IPS-11a (cell line): Measurements from ENCODE around the gene SEMA3G.

Experiments used
- H3K4me3 ChIP-seq: one replicate; pipeline ENCODE4 v1.5.1; 2013; ENCODE audit warnings: low read depth, low read length, control low read depth

Gene SEMA3G

DNA sequence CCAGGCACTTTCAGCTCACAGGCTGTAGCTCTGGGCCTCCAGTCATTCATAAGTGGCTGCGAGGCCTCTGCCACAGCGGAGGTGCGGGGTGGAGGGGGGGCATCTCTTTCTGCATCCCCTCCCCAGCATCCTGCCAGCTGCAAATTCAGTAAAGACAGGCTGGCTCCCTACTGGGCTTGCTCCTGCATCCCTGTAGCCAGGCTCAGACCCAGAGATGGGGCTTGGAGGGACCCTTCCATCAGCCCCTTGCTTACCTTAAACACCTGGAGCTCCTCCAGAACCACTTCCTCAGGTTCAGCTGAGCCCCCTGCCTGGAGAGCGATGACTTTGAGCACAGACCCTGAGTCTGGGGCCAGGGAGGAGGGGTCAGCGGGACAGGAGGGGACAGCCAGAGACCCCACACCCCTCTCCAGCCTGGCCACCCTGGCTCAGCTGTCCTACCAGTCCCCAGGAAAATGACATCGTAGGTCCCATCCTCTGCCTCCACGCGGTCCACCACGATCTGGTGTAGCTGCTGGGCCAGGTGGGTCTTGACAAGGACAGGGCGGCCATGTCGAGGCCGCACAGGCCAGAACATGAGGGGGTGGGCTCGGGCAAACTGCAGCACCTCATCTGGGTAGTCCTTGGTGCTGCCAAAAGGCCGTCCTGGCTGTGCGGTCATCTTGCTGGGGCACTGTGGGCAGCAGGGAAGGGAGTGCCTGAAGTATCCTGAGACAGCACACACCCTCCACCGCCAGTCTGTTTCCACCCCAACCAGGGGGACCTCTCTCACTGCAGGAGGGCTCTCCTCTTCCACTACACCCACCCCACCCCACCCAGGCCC is 5.3 kb downstream of the SEMA3G start:
- H3K4me3 ChIP-seq: no peak overlapping the region

DNA sequence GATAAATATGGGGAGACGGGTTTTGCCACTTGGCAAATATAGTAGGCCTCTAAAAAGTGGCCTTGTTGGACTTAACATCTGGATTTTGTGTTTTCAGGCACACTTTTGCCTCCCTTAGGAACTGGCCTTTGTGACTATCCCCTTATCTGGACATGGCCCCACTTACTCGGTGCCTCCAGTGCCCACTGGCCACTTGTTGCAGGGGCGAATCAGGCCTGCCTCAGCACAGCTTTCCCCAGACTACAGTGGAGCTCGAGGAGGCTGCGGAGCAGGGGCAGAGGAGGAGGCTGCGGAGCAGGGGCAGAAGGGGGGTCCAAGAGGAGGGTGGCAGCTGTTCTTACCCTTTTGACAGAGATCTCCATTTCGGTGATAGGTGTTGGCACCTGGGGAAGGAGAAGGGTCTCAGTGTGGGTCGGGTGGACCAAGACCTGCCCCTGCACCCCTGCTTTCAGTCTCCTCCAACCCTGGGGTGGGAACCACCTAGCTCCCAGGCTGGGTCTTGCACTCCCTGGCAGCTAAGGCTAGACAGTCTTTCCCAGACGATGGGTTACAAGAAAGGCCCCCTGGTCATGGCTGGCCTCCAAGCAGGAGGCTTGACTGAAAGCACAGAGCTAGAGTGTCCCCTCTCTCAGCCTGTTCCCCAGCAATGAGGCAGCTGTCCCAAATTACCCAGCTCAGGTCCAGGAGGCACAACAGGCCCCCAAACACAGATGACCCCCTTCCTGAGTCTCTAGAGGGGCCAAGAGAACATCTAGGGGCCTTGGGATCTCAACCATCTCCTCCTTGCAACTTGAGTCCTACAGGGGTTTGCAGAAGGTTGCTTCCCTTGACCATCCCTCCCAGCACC is 6.1 kb downstream of the SEMA3G start:
- H3K4me3 ChIP-seq: no peak overlapping the region

DNA sequence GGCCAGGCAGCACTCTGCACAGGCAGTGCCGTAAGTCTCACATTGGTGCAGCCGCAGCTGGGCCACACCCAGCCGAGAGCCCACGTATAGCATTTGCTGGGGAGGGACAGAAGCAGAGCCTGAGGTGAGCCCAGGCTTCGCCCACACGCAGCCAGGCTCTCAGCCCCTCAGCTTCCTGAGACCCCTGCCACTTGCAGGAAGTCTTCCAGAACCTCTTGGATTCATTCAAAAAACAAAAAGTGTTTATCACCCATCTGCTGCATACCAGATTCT is 6.9 kb downstream of the SEMA3G start:
- H3K4me3 ChIP-seq: no peak overlapping the region

DNA sequence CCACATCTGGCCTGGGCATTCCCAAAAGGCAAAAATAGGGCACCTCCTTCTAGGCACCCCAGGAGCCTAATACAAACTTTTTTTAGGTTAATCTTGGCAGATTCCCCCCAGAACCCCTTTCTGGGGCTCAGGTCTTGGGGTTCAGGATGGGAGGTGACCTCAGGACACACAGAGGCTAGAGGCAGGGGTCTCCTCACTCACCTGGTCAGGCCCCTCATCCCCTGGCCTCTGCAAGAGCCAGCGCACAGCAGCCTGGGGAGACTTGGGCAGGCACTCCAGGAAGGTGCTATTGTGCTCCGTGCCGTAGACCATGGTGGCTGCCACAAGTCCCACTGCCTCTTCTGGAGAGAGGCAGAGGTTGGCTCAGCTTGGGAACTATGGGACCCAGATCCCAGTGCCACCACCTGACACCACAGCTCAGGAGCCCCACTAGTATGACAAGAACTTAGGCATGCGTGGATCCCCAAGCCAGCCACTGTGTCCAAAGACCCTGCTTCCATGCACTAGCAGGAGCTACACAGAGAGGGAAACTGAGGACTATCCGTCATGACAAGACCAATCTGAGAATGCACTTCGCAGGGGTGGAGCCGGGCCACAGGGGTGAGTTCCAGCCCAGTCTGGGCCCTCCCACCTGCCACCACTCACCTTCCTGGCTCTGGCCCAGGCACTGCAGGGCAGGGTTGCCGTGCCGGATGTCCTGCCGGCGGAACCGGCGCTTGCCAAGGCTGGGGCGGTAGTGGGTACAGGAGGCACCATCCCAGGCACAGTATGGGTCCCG is 7.4 kb downstream of the SEMA3G start:
- no peak overlapping the region for H3K4me3 ChIP-seq

DNA sequence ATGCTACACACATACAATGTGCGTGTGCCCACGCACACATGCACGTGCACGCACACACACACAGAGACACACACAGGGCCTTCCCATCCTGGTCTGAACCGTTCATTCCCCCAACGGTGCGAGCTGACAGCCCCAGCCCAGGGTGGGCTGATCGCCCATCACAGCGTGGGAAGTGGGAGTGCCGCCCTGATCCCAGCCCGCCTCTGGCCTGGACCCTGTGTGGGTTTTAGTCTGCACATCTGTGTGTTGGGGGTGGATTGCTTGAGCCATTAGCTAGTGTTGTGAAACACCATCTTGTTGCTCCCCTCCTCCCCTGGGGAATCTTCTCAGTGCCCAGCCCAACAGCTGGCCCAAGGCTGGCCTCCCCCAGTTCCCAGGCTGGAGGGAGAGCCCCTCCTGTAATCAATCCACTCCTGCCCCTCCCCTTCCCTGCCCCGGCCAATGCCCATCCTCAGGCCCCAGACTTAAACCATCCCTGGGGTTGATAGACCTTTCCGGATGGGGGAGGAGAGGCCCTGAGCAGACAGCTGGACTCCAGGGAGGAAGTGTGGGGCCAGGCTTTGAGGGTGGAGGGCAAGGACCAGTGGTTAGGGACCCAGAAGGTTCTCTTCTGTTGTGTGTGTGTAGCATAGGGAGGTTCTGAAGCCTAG is 8.3 kb downstream of the SEMA3G start:
- no peak overlapping the region for H3K4me3 ChIP-seq

DNA sequence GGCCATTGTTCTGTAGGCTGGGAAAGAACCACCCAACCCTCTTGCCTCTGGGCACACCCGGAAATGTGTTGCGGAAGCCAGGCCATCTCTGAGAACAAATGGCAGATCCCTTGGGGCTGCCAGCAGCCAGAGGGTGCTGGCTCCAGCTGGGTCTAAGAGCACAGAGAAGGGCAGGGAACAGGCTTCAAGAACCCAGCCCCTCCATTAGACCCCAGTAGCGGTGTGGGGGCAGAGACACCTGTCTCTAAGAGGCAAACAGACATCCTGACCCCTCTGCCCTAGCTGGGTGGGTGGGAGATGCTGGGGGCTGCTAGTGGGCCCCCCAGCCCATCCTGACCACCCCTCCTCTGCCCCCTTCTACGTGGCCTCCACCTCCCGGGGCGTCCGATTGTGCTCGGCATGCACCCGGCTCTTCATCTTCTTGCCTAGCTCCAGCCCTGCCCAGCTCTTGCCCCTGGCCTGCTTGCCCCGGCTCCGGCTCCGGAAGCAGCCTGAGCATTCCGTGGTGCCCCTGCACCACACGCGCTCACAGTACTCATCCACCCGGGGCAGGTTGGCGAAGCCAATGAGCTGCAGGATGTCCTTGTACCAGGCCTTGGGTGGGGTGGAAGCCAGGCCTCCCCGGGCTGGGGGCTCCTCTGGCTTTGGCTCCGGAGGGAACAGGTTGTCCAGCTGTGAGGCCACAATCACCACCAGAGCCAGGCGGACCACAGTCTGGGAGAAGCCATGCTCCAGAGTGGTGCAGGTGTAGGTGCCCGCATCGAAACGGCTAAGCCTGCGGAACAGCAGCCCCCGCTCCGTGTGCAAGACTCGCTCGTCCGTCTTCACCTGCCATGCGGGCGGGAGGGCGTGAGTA is 9.4 kb downstream of the SEMA3G start:
- H3K4me3 ChIP-seq: no peak overlapping the region

DNA sequence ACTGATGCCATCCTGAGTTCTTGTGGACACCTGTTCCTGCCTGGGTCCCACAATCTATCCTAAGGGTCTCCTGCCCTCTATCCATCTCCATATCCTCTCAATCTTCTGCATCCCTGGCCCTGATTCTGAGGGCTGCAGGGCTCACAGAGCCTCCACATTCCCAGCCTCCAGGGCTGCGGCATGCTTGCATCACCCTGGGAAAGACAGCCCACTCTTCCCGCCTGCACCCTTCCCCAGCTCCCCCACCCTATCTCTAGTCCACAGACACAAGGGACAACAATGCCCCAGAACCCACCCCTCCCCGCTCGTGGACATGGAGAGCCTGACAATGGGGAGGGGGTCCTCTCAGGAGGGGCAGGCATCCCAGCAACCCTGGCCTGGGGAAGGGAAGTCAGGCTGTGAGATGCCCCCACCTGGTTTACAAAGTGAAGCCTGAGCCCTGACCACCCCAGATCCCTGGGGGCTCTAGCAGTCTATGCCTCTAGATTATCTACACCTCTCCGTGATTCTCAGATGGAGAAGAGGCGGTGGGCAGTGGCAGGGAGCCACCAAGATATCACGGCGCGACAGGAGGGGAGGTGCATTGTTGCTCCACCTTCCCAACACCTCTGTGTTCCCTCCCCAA is 10.3 kb downstream of the SEMA3G start:
- H3K4me3 ChIP-seq: no peak overlapping the region

GRCh38 chr3:52433996-52434479 is 10.9 kb downstream of the SEMA3G start:
- H3K4me3 ChIP-seq: no peak overlapping the region

- H3K4me3 ChIP-seq: no peak overlapping the region
Measured at GRCh38 chr3:52433328-52433995, 11.4 kb downstream of the SEMA3G start.

- H3K4me3 ChIP-seq: no peak overlapping the region
Measured at GRCh38 chr3:52432691-52433141, 12.2 kb downstream of the SEMA3G start.

- no peak overlapping the region for H3K4me3 ChIP-seq
Measured at GRCh38 chr3:52432225-52432624, 12.7 kb downstream of the SEMA3G start.

GRCh38 chr3:52431459-52432223 is 13.3 kb downstream of the SEMA3G start:
- H3K4me3 ChIP-seq: no peak overlapping the region

DNA sequence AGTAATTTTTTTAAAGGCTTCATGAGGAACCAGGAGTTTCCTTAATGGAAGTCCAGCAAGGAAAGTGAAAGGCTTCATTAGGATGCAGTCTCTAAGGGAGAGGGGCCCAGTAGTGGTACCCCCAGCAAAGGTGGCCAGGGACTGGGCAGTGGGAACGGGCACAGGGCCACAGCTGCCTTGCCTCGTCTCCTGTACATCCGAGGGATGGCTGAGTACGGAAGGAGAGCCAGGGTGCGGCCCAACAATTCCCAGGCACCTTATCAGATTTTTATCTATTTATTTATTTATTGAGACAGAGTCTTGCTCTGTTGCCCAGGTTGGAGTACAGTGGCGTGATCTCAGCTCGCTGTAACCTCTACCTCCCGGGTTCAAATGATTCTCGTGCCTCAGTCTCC is 14.5 kb downstream of the SEMA3G start:
- no peak overlapping the region for H3K4me3 ChIP-seq

DNA sequence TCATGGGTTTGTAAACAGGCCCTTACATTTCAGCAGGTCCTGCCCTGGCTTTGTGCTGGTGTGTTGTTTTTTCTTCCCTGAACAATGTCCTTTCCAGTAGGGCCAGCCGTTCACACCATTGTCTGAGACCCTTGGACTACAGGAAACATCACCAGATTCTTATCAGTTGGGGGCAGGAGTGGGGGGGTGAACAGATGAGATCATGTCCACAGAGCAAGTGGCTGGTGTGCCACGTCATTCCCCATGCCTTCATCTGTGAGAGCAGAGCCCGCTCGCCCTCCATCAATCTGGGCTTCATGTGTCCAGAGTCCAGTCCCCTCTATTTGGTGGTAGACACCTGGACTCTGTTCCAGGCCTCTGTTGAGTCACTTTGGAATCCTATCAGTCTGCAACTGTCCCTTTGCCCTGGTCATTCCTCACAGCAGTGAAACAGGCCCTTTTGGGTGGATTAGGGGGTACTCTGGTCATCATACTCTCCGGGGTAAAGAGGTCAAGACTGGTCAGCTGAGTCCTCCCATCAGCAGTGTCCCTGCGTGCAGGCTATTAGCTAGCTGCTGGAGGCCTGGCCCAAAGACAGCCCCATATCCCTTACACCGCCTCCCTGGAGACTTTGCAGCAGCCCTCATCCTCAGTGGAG is 15.0 kb downstream of the SEMA3G start:
- H3K4me3 ChIP-seq: no peak overlapping the region

DNA sequence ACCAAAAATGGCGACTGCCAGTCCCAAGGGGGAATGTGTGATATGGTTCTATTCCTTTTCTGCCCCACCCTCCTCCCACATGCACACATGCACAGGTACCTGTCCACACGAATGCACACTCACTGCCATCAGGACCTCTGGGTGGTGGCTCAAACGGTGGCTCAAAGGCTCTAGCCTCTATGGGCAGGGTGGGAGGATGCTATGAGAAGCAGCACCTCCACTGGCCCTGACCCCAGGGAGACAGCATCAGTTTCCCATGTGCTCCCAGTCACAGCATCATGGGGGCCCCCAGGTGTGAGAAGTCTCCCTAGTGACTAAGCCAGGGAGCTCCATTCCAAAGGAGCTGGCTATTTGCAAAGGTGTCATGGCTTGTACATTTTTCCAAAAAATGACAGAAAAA is 15.9 kb downstream of the SEMA3G start:
- H3K4me3 ChIP-seq: no peak overlapping the region

DNA sequence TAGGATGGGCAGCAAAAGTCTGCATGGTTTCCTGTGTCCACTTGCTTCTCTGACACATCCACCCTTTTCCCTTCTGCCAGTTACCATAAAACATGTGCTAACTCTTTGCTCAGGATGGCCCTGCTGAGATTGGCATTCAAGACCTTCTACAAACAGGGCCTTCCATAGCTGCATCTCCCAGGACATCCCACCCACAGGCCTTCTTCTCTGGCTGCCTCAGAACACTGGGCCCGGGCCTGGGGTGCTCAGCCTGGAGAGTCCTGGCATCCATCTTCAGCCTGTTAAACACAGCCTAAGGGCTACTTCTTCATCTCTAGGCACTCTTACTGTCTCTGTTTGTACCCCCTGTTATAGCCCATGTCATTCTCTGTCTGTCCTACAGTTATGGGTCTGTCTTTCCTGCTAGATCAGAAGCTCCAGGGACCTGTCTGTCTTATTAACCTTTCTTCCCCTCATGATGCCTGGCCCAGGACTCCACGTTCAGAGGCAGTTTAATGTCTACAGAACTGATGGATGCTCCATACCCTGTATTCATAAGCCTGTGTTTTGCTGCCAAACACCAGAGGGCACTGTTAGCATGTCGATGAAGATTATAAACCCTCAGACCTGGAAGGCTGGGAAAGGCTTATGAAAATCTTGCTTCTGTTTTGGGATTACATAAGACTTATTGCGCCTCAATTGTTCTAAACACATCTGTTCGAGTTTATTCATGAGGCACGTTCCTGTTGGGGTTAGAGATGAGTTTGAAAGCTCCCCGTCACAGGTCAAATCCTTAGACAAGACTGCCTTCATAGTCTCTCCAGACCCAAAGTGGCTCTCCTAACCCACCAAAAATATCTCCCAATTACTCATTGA is 16.5 kb downstream of the SEMA3G start:
- no peak overlapping the region for H3K4me3 ChIP-seq

DNA sequence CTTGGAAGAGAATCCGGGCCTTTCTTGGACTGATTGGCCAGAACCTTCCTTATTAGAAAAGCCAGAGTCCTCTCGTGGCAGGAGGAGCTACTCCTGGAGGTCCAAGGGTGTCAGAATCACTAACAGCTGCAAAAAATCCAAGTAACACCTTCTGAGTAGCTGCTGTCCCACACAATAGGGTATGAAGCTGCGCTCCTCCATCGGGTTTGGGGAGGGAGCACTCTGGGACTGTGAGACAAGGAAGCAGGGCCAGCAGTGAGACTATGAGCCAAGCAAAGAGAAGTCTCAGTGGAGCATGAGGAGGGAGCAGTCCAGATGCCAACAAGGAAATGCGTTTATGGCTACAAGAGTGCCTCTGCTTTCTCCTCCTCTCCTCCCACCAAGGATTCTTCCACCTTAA is 21.7 kb downstream of the SEMA3G start:
- no peak overlapping the region for H3K4me3 ChIP-seq
